Activated naive CD4-positive, alpha-beta T cell treated with anti-CD3 and anti-CD28 coated beads, Interleukin-2, amount 50 U/mL, for 24 hours (primary cell): ENCODE measurements around the gene PTHLH.

ENCODE experiments used
- H3K27ac Mint-ChIP-seq: one replicate; pipeline ENCODE4 v1.8.0; 2021; ENCODE audit warnings: mild to moderate bottlenecking, mixed read lengths
- H3K27me3 Mint-ChIP-seq: one replicate; pipeline ENCODE4 v1.8.0; 2021; ENCODE audit warnings: mixed read lengths
- H3K36me3 Mint-ChIP-seq: one replicate; pipeline ENCODE4 v1.8.0; 2021; ENCODE audit warnings: mixed read lengths
- H3K4me1 Mint-ChIP-seq: one replicate; pipeline ENCODE4 v1.8.0; 2021; ENCODE audit warnings: mixed read lengths
- H3K4me3 Mint-ChIP-seq: one replicate; pipeline ENCODE4 v1.8.0; 2021; ENCODE audit warnings: mild to moderate bottlenecking, mixed read lengths
- H3K9me3 Mint-ChIP-seq: one replicate; pipeline ENCODE4 v1.8.0; 2021; ENCODE audit warnings: mixed read lengths

Gene PTHLH

GRCh38 chr12:27927347-27927746 lies 45.2 kb downstream of the PTHLH start:
- peaks cover 3% of the 10 kb centered on the region for H3K27me3 Mint-ChIP-seq
- no peaks in the 10 kb centered on the region for H3K4me1 Mint-ChIP-seq
- H3K36me3 Mint-ChIP-seq = no peaks in the 10 kb centered on the region
- H3K27ac Mint-ChIP-seq = no peak overlapping the region
- no peaks in the 10 kb centered on the region for H3K9me3 Mint-ChIP-seq
- no peak overlapping the region for H3K4me3 Mint-ChIP-seq

GRCh38 chr12:27924350-27925135 lies 48.0 kb downstream of the PTHLH start:
- Mint-ChIP-seq H3K4me1 (no peaks in the 10 kb centered on the region), H3K4me3 (no peak overlapping the region), H3K9me3 (no peaks in the 10 kb centered on the region), H3K27ac (no peak overlapping the region), H3K27me3 (peaks cover under 1% of the 10 kb centered on the region), H3K36me3 (no peaks in the 10 kb centered on the region)

GRCh38 chr12:27922531-27923139 lies 49.9 kb downstream of the PTHLH start:
- no peak overlapping the region for H3K4me3 Mint-ChIP-seq
- no peak overlapping the region for H3K27ac Mint-ChIP-seq
- no peaks in the 10 kb centered on the region for H3K4me1 Mint-ChIP-seq
- no peaks in the 10 kb centered on the region for H3K27me3 Mint-ChIP-seq
- H3K36me3 Mint-ChIP-seq = no peaks in the 10 kb centered on the region
- no peaks in the 10 kb centered on the region for H3K9me3 Mint-ChIP-seq

- H3K27me3 Mint-ChIP-seq = no peaks in the 10 kb centered on the region
These were observed 52.8 kb downstream of the PTHLH start for GRCh38 chr12:27919671-27920235.

GRCh38 chr12:27915536-27915935 lies 57.0 kb downstream of the PTHLH start:
- Mint-ChIP-seq H3K4me3 (no peak overlapping the region), H3K9me3 (peaks cover 5% of the 10 kb centered on the region), H3K27me3 (peaks cover 3% of the 10 kb centered on the region), H3K4me1 (no peaks in the 10 kb centered on the region), H3K27ac (no peak overlapping the region), H3K36me3 (no peaks in the 10 kb centered on the region)

More at GRCh38 chr12:27919671-27920235, 52.8 kb downstream of the PTHLH start:
- no peak overlapping the region for H3K4me3 Mint-ChIP-seq
- no peaks in the 10 kb centered on the region for H3K36me3 Mint-ChIP-seq
- no peaks in the 10 kb centered on the region for H3K4me1 Mint-ChIP-seq
- no peaks in the 10 kb centered on the region for H3K9me3 Mint-ChIP-seq
- H3K27ac Mint-ChIP-seq = no peak overlapping the region

GRCh38 chr12:27915021-27915420 lies 57.5 kb downstream of the PTHLH start:
- no peaks in the 10 kb centered on the region for H3K36me3 Mint-ChIP-seq
- peaks cover 3% of the 10 kb centered on the region for H3K27me3 Mint-ChIP-seq
- H3K27ac Mint-ChIP-seq = no peak overlapping the region
- H3K4me3 Mint-ChIP-seq = no peak overlapping the region
- H3K9me3 Mint-ChIP-seq = peaks cover 5% of the 10 kb centered on the region
- no peaks in the 10 kb centered on the region for H3K4me1 Mint-ChIP-seq

GRCh38 chr12:27913999-27914614 lies 58.4 kb downstream of the PTHLH start:
- Mint-ChIP-seq H3K4me3 (no peak overlapping the region), H3K4me1 (no peaks in the 10 kb centered on the region), H3K27me3 (peaks cover 3% of the 10 kb centered on the region), H3K36me3 (no peaks in the 10 kb centered on the region), H3K9me3 (peaks cover 5% of the 10 kb centered on the region), H3K27ac (no peak overlapping the region)

- Mint-ChIP-seq H3K36me3 (no peaks in the 10 kb centered on the region), H3K27me3 (peaks cover 4% of the 10 kb centered on the region), H3K4me3 (no peak overlapping the region), H3K27ac (no peak overlapping the region), H3K4me1 (no peaks in the 10 kb centered on the region), H3K9me3 (peaks cover 5% of the 10 kb centered on the region)
These were observed 61.1 kb downstream of the PTHLH start for GRCh38 chr12:27911397-27911796.
